ENCODE results near the gene CCDC73. TPM values are rescaled to one million over a fixed set of nuclear protein-coding genes. Genes with fewer than 3 reads are reported as not detected.

The CCDC73 gene
- total and polyA plus RNA-seq, 10 of the 15 experiments (the other 5 are each of a cell fraction or from before 2014, with no cell fraction given) = 0.05 to 0.57 (median 0.14) TPM

DNA sequence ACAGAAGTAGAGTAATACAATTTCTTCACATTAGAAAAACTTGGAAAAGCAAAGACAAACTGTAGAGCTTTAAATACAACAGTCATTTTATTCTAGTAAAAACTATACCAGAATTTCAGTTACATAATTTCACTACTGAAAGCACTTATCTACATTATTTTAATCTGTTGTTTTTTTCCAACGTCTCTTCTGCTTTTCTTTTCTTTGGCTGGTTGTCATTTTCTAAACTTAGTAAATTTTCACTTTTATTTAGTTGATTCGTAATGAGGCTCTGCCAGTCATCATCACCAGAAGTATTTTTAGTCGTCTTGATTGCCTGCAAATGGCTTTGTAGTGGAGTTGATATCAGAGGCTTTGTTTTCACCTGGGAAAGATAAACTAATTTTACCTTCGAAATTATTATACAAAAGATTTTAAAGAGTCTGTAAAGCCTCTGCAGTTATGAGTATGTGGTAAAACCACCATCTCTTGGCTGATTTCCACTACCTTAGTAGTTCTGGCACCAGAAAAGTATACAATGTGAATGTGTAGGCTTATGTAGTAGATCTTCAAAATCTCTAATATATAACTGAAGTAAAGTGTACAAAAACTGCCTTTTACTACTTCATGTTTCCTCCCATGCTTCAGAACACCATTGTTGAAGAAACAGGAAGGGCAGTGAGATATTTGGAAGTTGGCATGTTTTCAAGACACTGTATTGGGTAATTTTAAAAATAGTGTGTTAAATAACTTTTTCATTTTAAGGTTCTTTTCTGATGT is 191.6 kb downstream of the CCDC73 start:
- Histone ChIP-seq H3K9me3 (replicated peaks; ENCODE audit: control insufficient read depth, insufficient read depth, low read length) (no peaks in the 10 kb centered on the region; the same call in 1 of the 3 replicates), H3K4me1 (ENCODE audit: control insufficient read depth, insufficient read depth, low read length) (no peaks in the 10 kb centered on the region), H3K27ac (ENCODE audit: control insufficient read depth, insufficient read depth) (no peak overlapping the region), H3K9ac (ENCODE audit: control insufficient read depth, insufficient read depth, low read length) (no peak overlapping the region), H3K27me3 (replicated peaks in 1 of 2; ENCODE audit: control insufficient read depth in 2 of 2, insufficient read depth in 2 of 2, low read length in 1 of 2) (no peaks in the 10 kb centered on the region), H3K79me2 (ENCODE audit: control insufficient read depth, insufficient read depth, low read length) (no peaks in the 10 kb centered on the region; the same call in 1 of the 2 replicates), H3K4me3 (no peak overlapping the region), H3K36me3 (ENCODE audit: control insufficient read depth in 2 of 2, insufficient read depth in 2 of 2, low read length in 1 of 2) (peaks cover 2 to 22% of the 10 kb centered on the region in 2 experiments), H2AFZ (ENCODE audit: control insufficient read depth, low read depth, low read length) (no peak overlapping the region), H4K20me1 (ENCODE audit: control insufficient read depth, insufficient read depth) (no peaks in the 10 kb centered on the region), H3K4me2 (ENCODE audit: control insufficient read depth, insufficient read depth) (no peak overlapping the region)
- no peak for ATAC-seq
- ChIA-PET POLR2A (no interaction called here), RAD21 (ENCODE audit: unreplicated experiment) (no interaction called here), SMC1A (ENCODE audit: uncharacterized antibody, unreplicated experiment) (no interaction called here), CTCF (no interaction called here)
- WGBS (ENCODE audit: insufficient coverage, insufficient replicate concordance, low lambda C conversion rate, missing lambda C conversion rate) = 53% methylated on average over 4 of the region's 4 CpGs
- no TSS peak for BruUV-seq (replicated peaks)
- DNase-seq (ENCODE audit: low read depth, low spot score) = no peak
- FAIRE-seq = no peak
- intact Hi-C loops (cut with micrococcal nuclease; ENCODE audit: unreplicated experiment) (no loop called here), in situ Hi-C loops (cut with MboI) (no loop called here)
- TF ChIP-seq SREBF2 (IDR thresholded peaks at IDR 0.05; ENCODE audit: low read length) = no peak
- TF ChIP-seq ESRRA (IDR thresholded peaks at IDR 0.05; ENCODE audit: low read length) = no peak
- no peak for TF ChIP-seq ZBTB33 (IDR thresholded peaks at IDR 0.05)
- no peak for TF ChIP-seq YBX1 (IDR thresholded peaks at IDR 0.05)
- TF ChIP-seq PRDM15 (CRISPR knock-in tag; IDR thresholded peaks at IDR 0.05) = no peak
- no peak for TF ChIP-seq NR2F1 (conservative IDR thresholded peaks at IDR 0.05)
- TF ChIP-seq, protein P1, sequence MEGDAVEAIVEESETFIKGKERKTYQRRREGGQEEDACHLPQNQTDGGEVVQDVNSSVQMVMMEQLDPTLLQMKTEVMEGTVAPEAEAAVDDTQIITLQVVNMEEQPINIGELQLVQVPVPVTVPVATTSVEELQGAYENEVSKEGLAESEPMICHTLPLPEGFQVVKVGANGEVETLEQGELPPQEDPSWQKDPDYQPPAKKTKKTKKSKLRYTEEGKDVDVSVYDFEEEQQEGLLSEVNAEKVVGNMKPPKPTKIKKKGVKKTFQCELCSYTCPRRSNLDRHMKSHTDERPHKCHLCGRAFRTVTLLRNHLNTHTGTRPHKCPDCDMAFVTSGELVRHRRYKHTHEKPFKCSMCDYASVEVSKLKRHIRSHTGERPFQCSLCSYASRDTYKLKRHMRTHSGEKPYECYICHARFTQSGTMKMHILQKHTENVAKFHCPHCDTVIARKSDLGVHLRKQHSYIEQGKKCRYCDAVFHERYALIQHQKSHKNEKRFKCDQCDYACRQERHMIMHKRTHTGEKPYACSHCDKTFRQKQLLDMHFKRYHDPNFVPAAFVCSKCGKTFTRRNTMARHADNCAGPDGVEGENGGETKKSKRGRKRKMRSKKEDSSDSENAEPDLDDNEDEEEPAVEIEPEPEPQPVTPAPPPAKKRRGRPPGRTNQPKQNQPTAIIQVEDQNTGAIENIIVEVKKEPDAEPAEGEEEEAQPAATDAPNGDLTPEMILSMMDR (IDR thresholded peaks at IDR 0.05 in 2 of 3, conservative IDR thresholded peaks at IDR 0.05 in 1 of 3; ENCODE audit: control insufficient read depth in 2 of 3, extremely low read depth in 1 of 3, insufficient read depth in 1 of 3, low read depth in 3 of 3, low read length in 3 of 3) = no peak
- no peak for TF ChIP-seq POLR2AphosphoS5 (IDR thresholded peaks at IDR 0.05; ENCODE audit: low read length)
- TF ChIP-seq JUNB (IDR thresholded peaks at IDR 0.05) = peak; percentile 55
- TF ChIP-seq SKIL (IDR thresholded peaks at IDR 0.05; ENCODE audit: low read depth, poor library complexity, severe bottlenecking) = no peak
- no peak for TF ChIP-seq BMI1 (IDR thresholded peaks at IDR 0.05; ENCODE audit: borderline replicate concordance)
- no peak for TF ChIP-seq RAD51 (IDR thresholded peaks at IDR 0.05)
- TF ChIP-seq KLF5 (IDR thresholded peaks at IDR 0.05; ENCODE audit: partially characterized antibody) = no peak
- peak; percentile 55; the same call in 1 of the 2 replicates for TF ChIP-seq NFIC (IDR thresholded peaks at IDR 0.05; ENCODE audit: low read depth, low read length)

Measured in GM12878 (cell line).